22Rv1 (cell line): ENCODE results near the gene SDHAF2.

Experiments
- CTCF ChIP-seq: fragments of 450-650 bp; IDR thresholded peaks from 2 replicates; pipeline ENCODE4 v1.5.1; 2017; ENCODE audit warnings: mild to moderate bottlenecking
- ZFX ChIP-seq: fragments of 450-650 bp; IDR thresholded peaks from 2 replicates; pipeline ENCODE4 v1.6.1; 2017; ENCODE audit warnings: antibody characterized with exemption, borderline replicate concordance

- peak; percentile 93 for TF ChIP-seq CTCF
- TF ChIP-seq ZFX: no peak
Observed at GRCh38 chr11:61477727-61478148, 47.8 kb downstream of the SDHAF2 start.
